HG02678 (cell line): ENCODE measurements around the gene NFE2L3.
"Not testable (repeated sequence)": the region's sequence is repeated elsewhere in the genome, so short reads cannot be mapped to it uniquely, and the experiment has no call there.

Experiments used
- ATAC-seq: cut with Tn5 transposase; IDR thresholded peaks from one replicate; pipeline ENCODE4 v1.9.1; 2021; ENCODE audit warnings: mild to moderate bottlenecking, moderate library complexity; ENCODE audit not compliant: unreplicated experiment

Gene NFE2L3

DNA sequence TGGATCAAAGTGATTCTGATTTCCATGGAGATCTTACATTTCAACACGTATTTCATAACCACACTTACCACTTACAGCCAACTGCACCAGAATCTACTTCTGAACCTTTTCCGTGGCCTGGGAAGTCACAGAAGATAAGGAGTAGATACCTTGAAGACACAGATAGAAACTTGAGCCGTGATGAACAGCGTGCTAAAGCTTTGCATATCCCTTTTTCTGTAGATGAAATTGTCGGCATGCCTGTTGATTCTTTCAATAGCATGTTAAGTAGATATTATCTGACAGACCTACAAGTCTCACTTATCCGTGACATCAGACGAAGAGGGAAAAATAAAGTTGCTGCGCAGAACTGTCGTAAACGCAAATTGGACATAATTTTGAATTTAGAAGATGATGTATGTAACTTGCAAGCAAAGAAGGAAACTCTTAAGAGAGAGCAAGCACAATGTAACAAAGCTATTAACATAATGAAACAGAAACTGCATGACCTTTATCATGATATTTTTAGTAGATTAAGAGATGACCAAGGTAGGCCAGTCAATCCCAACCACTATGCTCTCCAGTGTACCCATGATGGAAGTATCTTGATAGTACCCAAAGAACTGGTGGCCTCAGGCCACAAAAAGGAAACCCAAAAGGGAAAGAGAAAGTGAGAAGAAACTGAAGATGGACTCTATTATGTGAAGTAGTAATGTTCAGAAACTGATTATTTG is 33.3 kb downstream of the NFE2L3 start:
- ATAC-seq = no peak

DNA sequence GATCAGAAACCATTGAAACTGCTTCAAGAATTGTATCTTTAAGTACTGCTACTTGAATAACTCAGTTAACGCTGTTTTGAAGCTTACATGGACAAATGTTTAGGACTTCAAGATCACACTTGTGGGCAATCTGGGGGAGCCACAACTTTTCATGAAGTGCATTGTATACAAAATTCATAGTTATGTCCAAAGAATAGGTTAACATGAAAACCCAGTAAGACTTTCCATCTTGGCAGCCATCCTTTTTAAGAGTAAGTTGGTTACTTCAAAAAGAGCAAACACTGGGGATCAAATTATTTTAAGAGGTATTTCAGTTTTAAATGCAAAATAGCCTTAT is 33.8 kb downstream of the NFE2L3 start:
- ATAC-seq = no peak

DNA sequence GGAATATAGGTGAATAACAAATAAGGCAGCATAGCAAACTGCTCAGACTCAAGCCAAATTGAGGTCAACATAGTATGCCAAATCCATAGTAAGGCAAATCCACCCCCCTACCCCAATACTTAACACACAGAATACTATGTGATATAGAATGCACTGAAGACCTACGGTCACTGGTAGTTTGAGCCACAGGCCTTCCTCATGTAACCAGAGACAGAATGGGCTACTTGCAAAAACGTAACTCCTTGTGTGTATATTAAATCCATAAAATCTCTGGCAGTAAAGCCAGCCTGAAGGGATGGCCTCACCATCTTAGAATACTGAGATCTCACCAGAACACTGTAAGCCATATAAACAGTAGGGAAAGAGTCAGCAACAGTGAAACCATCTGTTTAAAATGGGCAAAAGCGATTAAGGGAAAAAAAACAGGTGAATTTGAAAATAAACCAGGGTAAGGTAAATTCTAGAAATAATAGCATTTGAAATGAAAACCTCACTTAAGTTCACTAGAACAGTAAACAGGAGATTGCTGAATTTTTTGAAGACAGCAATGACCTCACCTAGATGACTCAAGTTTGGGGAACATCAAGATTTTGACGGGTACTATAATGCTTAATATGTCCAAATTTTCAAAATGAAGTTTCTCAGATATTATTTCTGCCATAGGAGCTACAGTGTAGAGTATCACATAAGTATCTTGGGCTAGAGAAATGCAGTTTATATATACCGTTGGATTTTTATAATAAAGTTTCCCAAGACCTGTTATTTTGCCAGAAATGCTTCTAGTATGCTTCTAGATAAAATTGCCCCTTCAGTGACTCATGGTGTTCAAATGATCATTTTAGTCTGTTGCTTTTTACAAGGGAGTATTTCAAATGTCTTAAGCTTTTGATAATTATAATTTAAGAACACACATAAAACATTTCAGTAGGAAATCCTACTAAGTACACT is 34.6 kb downstream of the NFE2L3 start:
- no peak for ATAC-seq

DNA sequence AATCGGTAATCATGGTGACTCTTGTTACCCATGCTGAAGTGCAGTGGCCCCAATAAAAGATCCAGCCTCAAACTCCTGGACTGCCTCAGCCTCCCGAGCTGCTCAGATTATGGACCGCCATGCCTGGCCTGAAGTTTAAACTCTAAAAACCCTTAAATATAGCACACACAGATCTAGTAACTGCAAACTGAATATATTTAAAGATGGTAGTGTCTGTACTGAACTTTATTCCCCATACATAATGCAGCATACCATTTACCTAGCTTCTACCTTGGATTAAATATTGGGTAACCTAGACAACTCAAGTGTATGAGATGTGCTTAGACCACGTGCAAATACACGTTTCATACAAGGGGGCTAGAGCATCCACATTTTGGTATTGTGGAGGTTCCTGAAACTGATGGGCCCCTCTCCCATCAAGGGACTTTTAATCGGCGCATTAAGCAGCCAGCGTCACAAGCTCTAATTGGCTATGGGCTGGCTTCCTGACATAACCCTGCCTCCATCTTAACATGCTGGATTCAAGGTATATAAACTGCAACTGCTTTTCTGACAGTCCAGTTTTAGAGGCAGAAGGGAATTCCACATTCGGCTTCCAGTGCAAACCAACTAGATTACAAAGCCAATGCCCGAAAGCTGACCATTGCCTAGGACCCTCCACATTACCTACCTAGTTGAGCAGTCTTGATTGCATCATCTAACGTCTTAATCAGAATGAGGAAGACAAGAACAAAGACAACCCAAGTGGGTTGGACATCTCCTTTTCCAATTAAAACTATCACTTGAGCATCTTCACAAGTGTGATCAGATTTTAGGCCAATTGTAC is 35.6 kb downstream of the NFE2L3 start:
- ATAC-seq = no peak

DNA sequence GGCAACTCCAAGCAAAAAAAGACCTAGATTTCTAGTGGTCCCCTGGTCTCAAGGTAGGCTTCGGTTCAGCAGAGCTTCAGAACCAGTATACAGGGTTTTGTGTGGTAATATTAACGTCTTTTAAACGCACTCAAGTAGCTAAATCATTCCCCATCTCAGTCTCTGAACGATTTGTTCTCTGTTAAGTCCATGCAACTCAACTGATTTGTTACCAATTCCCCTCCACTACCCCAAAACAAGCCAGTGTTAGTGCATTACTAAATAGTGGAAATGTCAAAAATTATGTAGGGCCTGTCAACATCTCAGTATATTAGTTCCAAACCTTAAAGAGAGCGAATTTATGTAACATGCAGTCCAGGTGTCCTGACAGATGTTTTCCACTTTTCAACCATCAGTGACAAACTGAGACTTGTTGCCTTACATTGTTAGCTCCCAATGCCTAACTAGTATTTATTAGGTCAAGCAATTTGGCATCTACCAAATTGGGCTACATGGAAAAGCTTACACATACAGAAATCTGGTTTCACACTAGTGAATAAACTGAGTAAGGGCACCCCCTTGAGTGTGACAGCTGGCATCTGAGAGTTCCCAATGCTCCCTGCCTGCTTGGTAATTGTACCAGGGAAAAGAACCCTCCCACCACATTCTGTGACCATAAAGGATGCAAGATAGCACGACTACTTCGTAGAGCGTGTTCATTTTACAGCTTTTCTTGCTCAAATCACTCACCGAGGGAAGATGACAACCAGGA is 36.4 kb downstream of the NFE2L3 start:
- ATAC-seq = no peak

DNA sequence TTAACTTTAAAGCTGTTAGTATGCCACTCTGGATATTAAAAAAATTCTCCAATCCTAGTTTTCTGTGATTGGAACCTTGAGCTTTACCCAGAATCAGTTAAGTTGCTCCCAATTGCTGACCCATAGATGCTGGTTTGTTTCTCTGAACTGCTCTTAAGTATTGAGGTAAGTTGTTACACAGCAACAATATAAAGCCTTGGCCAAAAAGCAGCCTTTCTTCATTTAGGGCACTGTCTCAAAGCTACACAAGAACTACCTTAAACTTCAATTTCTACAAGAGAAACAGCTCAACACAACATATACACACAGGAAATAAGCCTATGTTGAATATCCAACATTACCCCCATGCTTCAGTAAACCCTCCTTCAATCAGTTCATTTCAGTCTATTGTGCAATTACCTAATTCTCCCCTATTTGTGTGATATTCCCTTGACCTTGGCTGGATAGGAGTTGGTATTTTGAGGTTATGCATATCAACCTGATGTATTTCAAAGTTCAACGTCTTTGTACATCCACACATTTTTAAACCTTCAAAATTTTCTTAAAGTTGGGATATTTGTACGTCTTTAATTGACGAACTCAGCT is 37.1 kb downstream of the NFE2L3 start:
- ATAC-seq = no peak

DNA sequence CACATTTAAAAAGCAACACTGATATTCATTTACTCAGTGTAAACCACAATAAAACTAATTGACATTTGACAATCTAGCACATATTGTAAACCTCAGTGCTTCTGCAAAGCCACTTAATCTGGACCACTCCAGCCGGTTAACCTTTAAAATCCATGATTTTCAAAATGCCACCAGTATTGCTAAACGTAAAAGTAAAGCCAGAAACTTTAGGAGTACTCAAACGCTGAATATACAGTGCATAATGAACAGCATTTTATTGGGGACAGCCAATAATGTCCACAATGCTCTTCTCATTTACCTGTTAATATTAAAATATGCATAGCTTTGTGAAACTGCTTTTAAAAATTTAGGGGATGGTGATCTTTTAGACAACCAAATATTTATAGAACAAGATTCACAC is 37.7 kb downstream of the NFE2L3 start:
- no peak for ATAC-seq

DNA sequence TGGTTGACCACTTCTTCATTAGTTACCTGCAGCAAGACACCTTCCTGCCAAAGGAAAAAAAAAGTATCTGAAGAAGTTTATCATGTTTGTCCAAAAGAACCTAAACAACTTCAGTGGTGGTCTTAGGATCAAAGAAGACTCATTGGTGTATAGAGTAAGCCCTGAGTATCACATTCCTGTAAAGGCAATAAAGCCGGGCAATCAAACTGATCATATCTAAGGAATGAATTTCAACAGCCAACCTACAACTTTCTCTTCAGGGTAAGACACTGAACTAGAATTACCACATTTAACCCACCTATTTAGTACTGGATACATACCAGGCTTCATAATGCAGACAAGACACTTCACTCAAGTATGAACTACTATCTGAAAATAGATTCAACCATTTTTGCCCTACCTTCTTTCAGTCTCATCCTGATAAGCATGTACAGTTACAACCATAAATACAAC is 38.4 kb downstream of the NFE2L3 start:
- no peak for ATAC-seq

DNA sequence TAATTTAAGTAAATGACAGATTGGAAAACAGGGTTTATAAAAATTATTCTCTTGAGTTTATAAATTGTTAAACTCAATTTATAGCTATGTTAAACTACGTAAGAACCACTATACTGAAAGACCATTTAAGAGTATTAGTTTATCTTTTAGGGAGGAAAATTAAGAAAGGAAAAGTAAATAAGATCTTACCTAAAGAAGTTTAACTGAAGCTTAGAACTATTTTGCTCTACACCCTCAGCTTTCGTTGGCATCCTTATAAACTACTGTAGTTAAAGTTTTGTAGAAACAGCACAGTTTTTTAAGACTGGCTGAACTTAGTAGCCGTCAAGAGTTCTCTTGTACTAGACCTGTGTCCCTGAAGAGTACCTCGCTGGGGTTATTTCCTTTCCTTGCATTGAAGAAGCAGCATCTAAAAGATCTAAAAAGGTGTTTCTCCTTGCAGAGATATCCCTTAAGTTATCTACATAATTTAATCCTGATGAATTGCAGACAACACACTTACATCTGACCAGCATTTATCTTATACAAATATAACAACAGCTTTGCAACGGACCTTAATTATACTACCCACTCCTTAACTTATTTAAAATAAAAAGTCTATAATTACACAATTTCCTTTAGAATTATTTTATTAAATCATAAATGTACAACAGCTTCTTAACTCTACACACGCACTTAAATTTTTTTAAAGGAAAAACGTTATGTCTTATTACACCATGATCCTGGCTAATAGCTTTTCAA is 39.4 kb downstream of the NFE2L3 start:
- no peak for ATAC-seq

DNA sequence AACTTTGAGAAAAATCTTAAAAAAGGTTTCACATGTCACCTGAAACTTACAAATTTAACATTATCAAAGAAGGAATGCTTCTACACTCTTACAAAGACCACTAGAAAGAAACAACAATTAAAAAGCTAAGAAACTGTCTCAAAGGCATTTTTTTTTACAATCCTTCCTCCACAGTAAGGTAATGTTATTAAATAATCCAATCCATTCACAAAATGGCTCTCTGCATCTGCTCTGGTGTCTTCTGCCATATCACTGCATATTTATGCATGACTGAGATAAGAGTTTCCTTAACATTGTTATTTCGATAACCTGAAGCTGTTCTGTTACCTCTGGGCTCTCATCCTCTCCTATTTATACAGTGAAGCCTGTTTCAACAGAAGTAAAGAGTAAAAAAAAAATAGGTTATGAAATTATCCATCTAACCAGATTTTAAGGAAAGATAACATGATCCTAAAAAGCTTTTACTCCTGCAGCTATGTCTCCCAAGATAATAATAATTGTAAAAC is 40.0 kb downstream of the NFE2L3 start:
- ATAC-seq = no peak

DNA sequence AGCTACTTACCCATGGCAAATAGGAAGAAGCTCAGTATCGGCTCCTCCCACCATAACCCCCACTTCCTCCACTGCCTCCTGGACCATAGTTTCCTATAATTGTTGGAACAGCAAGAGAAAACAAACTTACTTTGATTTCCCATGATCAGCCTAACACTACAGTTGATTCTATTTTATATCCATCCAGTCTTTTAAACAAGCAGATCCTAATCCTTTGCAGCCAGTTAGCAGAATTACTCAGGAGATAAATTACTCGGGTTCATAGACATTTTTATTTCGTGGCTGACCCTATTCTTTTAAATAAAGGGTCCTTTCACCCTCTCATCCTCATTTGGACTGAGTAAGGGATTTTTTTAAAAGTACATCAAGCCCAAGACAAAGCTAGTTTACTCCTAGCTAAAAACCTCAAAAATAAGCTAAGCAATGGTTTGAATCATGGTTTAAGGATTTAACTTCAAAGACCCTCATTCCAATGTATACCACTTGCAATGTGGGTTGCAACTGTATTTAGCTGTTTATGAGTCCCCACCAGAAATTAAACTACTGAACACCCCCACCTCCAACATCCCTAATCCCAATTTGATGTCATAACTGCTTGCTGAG is 40.6 kb downstream of the NFE2L3 start:
- ATAC-seq = no peak

DNA sequence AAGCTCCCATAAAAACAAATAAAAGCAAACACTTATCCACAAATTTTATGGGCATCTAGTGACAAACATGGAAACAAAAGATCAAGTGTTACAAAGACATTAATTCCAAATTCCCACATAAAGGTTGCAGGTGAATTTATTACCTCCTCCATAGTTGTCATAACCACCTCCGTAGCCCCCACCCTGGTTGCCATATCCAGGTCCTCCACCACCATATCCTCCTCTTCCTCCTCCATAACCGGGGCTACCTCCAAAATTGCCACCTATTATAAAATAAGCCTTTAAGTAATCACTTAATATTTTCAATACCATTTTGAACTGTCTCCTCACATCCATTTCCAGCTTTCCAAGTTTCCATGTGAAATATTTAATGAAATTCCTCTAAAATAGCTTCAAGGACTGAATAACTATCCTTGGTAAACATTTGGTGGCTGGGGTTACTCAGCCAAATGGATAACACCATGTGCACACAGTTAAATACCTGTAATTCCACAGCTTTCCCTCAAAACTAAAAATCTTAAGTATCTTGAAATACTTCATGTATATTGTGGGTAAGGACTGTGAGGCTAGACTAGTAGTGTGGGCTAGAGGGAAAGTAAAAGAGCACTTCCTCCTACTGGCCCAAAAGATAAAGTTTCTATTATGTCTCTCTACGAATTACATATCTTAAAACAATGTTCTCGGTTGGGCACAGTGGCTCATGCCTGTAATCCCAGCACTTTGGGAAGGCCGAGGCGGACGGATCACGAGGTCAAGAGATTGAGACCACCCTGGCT is 41.6 kb downstream of the NFE2L3 start:
- no peak for ATAC-seq

DNA sequence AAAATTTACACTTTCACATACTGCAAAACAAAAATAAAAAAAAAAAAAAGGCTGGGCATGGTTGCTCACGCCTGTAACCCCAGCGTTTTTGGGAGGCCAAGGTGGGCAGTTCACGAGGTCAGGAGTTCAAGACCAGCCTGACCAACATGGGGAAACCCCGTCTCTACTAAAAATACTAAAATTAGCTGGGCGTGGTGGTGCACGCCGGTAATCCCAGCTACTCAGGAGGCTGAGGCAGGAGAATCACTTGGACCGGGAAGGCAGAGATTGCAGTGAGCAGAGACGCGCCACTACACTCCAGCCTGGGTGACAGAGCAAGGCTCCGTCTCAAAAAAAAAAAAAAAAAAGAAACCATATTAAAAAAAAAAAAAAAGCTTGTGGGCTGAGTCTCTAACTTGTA is 42.8 kb downstream of the NFE2L3 start:
- not testable (repeated sequence) for ATAC-seq

DNA sequence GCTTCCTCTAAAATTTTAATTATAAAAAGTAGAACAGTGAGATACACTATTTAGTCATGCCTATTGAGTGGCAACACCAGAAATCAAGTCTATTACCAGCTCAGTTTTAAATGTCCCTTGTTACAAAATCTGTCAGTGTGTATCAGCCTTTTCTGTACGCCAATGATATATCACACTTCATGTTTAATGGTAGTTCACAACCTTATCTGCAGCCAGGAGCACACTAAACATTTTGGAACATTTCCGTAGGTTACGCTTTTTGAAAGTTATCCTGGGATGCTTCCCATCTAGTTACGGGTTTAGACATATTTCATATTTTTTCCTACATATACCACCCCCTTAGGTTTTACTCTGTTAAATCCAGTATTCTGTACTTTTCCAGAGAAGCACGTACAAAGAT is 43.2 kb downstream of the NFE2L3 start:
- no peak for ATAC-seq

DNA sequence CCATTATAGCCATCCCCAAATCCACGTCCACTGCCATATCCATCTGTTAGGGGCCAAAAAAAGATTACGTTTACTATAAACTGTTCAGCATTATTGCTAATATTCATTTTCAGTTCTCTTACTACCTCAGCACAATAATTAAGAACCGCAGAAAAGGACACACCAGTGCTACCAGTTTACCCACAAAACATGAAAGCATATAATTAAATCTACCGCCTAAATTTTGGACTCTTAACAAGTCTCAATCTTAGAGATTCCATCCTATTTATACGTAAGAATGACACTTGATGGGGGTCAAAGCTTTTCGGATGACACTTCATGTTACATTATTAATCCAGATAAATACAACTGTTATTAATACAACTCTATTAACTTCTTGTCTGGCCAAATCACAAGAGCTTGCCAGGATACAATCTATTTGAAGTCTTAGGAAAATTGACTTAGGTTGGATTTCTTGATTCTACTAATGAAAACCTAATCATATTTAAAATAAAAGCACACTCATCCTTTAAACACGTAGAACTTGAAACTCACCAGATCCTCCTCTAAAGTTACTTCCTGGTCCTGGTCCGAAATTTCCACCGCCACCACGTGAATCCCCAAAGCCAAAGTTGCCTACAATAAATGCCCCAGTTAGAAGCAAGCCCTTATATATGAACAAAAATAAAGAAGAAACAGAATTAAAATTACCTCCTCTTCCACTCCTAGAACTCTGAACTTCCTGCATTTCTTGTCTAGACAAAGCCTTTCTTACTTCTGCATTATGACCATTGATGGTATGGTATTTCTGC is 44.1 kb downstream of the NFE2L3 start:
- ATAC-seq = no peak

DNA sequence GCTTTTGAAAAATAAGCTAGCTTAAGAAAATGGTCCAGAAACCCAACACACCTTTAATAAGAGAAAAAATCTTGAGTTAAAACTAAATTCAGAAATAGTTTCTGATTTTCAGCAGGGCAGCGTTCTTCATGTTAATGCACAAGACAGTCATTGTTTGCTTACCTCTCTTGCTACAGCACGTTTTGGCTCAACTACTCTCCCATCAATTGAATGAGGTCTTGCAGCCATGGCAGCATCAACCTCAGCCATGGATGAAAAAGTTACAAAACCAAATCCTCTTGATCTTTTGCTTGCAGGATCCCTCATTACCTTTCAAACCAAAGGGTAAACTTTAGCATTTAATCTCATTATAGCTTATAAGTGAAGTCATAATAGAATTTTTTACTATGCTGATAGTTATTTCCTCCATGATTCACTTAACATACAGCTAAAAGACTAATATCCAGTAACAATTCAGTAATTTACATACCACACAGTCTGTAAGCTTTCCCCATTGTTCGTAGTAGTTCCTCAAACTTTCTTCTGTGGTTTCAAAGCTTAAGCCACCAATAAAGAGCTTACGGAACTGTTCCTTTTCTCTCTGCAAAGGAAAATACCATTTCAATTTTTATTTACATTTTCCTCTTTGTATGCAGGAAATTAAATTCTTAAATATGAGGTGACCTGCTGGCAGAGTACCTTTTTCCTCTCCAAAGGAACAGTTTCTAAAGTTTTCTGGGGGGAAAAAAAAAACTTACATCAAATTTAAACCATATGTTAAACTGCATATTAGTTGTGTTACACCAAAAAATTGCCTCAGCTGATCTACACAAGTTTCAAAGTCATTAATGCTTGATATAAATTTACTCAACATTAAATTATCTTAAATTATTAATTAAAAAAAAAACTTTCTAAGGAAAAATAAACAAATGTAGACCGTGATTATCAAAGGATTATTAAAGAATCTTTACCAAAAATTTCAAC is 45.4 kb downstream of the NFE2L3 start:
- no peak for ATAC-seq
